Astrocyte of the cerebellum (primary cell): Measurements from ENCODE around the gene STT3B.

Experiments
- DNase-seq: peaks from one replicate; pipeline ENCODE4 v3.0.0-alpha.2; 2011; ENCODE audit warnings: low read depth
- H3K4me3 ChIP-seq: 2 replicates; pipeline ENCODE4 v1.5.1; 2011; ENCODE audit warnings: mild to moderate bottlenecking, low read depth, low read length, moderate library complexity
- in situ Hi-C: cut with HindIII; loops from 2 replicates; pipeline ENCODE4 v1.10.0; 2017; ENCODE audit warnings: low sequenced_read_pairs
- TF ChIP-seq, protein P1 (sequence below): IDR thresholded peaks from 2 replicates; pipeline ENCODE4 v1.5.1; 2012; ENCODE audit warnings: low read length, low read depth, moderate library complexity, mild to moderate bottlenecking; ENCODE audit errors: missing control alignments

STT3B gene

DNA sequence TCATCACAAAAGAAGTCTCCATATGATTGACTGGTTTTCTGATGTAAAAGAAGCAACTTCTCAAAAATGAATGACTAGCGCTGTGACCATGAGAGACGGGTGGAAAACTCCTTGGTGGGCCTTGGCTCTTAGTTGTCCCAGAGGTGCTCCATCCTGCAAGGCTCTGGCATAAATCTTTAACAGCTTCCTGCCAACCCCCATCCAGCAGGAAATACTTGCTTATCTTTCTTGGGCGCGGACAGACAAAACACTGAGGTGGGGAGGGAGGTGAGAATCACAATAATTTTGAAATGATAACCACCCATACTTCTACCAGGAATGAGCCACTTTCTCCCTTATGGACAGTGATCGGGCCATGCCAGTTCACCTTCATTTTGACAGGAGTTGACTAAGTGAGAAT is 128.6 kb downstream of the STT3B start:
- in situ Hi-C loops: no loop called here
- DNase-seq: no peak
- TF ChIP-seq, protein P1, sequence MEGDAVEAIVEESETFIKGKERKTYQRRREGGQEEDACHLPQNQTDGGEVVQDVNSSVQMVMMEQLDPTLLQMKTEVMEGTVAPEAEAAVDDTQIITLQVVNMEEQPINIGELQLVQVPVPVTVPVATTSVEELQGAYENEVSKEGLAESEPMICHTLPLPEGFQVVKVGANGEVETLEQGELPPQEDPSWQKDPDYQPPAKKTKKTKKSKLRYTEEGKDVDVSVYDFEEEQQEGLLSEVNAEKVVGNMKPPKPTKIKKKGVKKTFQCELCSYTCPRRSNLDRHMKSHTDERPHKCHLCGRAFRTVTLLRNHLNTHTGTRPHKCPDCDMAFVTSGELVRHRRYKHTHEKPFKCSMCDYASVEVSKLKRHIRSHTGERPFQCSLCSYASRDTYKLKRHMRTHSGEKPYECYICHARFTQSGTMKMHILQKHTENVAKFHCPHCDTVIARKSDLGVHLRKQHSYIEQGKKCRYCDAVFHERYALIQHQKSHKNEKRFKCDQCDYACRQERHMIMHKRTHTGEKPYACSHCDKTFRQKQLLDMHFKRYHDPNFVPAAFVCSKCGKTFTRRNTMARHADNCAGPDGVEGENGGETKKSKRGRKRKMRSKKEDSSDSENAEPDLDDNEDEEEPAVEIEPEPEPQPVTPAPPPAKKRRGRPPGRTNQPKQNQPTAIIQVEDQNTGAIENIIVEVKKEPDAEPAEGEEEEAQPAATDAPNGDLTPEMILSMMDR: no peak
- H3K4me3 ChIP-seq: no peak overlapping the region

DNA sequence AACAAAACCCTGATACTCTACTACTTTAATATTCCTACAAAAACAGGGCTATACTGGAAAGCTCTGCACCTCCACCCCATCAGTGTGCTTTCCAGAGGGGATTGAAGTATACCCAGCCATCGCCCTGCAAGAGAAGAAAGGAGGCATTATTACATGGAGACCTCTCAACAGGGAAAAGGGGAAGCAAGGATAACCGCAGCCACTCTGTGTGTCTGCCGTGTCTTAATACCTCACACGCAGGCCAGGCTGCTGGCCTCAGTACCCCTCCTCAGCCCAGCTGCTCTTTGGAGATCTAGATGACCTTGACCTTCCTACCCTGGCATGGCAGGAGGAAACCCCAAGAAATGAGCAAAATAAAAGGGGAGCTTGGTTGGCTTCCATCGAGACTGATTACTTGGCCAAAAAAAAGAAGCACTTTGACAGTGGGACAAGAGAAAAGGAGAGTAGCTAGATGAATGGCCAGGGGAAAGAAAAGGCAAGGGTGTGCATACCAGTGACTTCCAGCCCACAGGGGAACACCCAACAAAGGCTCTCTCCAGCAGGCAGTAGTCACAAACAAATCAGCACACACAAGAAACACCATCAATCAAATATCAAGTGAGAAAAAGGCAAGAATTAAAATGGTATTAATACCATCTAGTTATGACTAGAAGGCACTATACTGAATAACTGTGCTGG is 129.4 kb downstream of the STT3B start:
- in situ Hi-C loops: no loop called here

DNA sequence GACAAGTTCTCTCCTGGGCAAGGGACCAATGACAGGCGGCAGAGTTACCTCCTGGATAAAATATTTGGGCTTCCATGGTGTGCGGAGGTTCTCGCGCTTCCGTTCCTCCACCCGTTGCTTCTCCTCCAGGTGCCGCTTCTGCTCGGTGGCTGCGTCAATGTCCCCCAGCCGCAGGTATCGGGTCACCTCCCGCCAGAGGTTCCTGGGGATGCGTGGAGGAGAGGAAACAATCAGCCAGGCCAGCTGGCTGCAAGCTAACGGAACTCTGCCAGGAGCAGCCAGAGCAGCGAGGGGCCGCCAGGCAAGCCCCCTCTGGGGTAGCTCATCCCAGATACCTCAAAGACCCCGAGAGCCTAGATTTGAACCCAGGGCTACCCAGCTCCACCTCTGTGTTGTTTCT is 131.3 kb downstream of the STT3B start:
- H3K4me3 ChIP-seq: no peak overlapping the region
- TF ChIP-seq, protein P1: no peak
- no peak for DNase-seq
- in situ Hi-C loops: no loop called here

More for the DNA sequence above, 129.4 kb downstream of the STT3B start:
- TF ChIP-seq, protein P1: no peak
- no peak overlapping the region for H3K4me3 ChIP-seq
- no peak for DNase-seq

DNA sequence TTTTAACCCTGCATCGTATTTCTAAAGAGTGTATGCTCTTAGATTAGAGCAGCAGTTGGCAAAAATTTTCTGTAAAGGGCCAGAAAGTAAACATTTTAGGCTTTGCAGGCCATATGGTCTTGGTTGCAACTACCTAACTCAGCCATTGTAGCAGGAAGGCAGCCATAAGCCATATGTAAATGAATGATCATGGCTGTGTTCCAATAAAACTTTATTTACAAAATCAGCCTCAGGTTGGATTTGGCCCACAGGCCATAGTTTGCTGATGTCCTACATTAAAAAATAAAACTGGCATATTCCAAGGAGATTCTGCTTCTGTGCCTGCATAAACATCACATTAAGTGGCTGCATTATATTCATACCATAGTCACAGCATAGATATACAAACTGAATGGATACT is 134.9 kb downstream of the STT3B start:
- in situ Hi-C loops: no loop called here

DNA sequence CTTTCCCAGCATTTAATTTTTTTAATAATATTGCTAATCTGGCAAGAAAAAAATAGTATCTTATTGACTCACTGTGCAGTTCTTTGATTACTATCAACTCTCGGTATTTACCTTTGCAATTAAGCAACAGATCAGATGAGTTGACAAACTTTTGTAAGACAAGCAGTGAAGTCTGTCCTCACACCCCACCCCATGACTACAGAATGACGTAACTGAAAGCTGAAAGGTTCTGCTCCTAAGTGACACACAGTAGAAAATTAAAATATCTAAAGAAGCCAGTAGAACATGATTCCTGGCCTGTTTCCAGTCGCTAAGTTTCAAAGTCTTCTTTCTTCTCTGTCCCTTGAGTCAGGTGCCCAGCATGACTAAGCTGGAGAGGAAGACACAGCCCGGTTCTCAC is 135.5 kb downstream of the STT3B start:
- TF ChIP-seq, protein P1: no peak
- in situ Hi-C loops: no loop called here

More for the DNA sequence above, 134.9 kb downstream of the STT3B start:
- DNase-seq: no peak
- H3K4me3 ChIP-seq: no peak overlapping the region
- TF ChIP-seq, protein P1: no peak

GRCh38 chr3:31670136-31670535 is 137.4 kb downstream of the STT3B start:
- no peak for DNase-seq
- in situ Hi-C loops: no loop called here
- TF ChIP-seq, protein P1: no peak
- no peak overlapping the region for H3K4me3 ChIP-seq

More for the DNA sequence above, 135.5 kb downstream of the STT3B start:
- H3K4me3 ChIP-seq: no peak overlapping the region
- no peak for DNase-seq
